Psoas muscle (tissue), 8 donors: ENCODE results near the gene METTL1. TPM values are rescaled to one million over a fixed set of nuclear protein-coding genes. Genes with fewer than 3 reads are reported as not detected.

Experiments
- ATAC-seq, 4 donors: fragments of 200-7000 bp; cut with Tn5 transposase; one replicate each; pipeline ENCODE4 v1.9.1; 2020; ENCODE audit warnings: moderate library complexity in 3 of 4, mild to moderate bottlenecking in 2 of 4
- DNase-seq, 2 donors: peaks; one replicate each; pipeline ENCODE4 v3.0.0-alpha.2; 2020
- H3K27ac ChIP-seq: fragments of 200-600 bp; one replicate; pipeline ENCODE4 v1.8.0; 2022
- H3K27me3 ChIP-seq, 3 donors: fragments of 200-600 bp in 1 of 3; one replicate each; pipeline versions ENCODE4 v1.6.1 to v1.8.0; 2013 to 2022; ENCODE audit warnings: low read length in 2 of 3, mild to moderate bottlenecking in 2 of 3, moderate library complexity in 1 of 3; ENCODE audit not compliant: insufficient read depth in 3 of 3
- H3K36me3 ChIP-seq, 2 donors: fragments of 200-600 bp in 1 of 2; one replicate each; pipeline versions ENCODE4 v1.6.1 to v1.8.0; 2013 to 2022; ENCODE audit warnings: low read depth in 1 of 2, mild to moderate bottlenecking in 1 of 2, moderate library complexity in 1 of 2; ENCODE audit not compliant: insufficient read depth in 1 of 2
- H3K4me1 ChIP-seq: fragments of 200-600 bp; one replicate; pipeline ENCODE4 v1.8.0; 2022
- H3K4me3 ChIP-seq: fragments of 200-600 bp; one replicate; pipeline ENCODE4 v1.8.0; 2022; ENCODE audit warnings: mild to moderate bottlenecking
- H3K9me3 ChIP-seq: fragments of 200-600 bp; one replicate; pipeline ENCODE4 v1.8.0; 2022
- WGBS, 3 donors: extraction: QIAGEN DNeasy Blood & Tissue Kit; methylation state at CpG; one replicate each; pipeline versions ENCODE4 v1.1.6 to v1.1.7; 2013; 5-methylcytosine and 5-hydroxymethylcytosine counted together
- intact Hi-C, 2 donors: fragments of 100-400 bp; cut with DNase I; formaldehyde crosslinking; loops; one replicate each; pipeline versions ENCODE4 v1.11.0 to v1.14.2; 2022
- polyA plus RNA-seq, 3 donors: library from polyadenylated mRNA; stranded (reverse); fragments of 200-250 nt; gene quantifications; one replicate each; pipeline ENCODE4 v1.2.3, GENCODE V29; 2013
- total RNA-seq, 4 donors: library from RNA; stranded (reverse); fragmentation: NEBNext Ultra II Directional in 2 of 4; extraction: Animal tissue kit (Norgen Biotek cat#: 25700) in 2 of 4; gene quantifications; one replicate each; pipeline versions ENCODE4 v1.2.1 to v1.2.4, GENCODE V29; 2021 to 2023
- TF ChIP-seq, protein P1 (sequence below): fragments of 200-600 bp; IDR thresholded peaks from one replicate; pipeline ENCODE4 v1.8.0; 2022; ENCODE audit warnings: antibody characterized with exemption
- donor health status: healthy with polysubstance abuse.
- donor health status: DM: no; HTN: no; CAD: no; lungs with moderate emphysema.
- donor health status: Bipolar disorder and iron deficiency.
- donor health status: healthy.
- donor health status: DM: yes; HTN: yes; CAD: no.
- donor health status: DM: no; HTN: no; CAD: no.
- donor health status: DM: no; HTN: no; CAD: no.
- donor health status: DM: yes; HTN: yes; CAD: no.

Gene METTL1
- total and polyA plus RNA-seq, 7 donors, result 18.8 to 80.9 (median 26.3) TPM

DNA sequence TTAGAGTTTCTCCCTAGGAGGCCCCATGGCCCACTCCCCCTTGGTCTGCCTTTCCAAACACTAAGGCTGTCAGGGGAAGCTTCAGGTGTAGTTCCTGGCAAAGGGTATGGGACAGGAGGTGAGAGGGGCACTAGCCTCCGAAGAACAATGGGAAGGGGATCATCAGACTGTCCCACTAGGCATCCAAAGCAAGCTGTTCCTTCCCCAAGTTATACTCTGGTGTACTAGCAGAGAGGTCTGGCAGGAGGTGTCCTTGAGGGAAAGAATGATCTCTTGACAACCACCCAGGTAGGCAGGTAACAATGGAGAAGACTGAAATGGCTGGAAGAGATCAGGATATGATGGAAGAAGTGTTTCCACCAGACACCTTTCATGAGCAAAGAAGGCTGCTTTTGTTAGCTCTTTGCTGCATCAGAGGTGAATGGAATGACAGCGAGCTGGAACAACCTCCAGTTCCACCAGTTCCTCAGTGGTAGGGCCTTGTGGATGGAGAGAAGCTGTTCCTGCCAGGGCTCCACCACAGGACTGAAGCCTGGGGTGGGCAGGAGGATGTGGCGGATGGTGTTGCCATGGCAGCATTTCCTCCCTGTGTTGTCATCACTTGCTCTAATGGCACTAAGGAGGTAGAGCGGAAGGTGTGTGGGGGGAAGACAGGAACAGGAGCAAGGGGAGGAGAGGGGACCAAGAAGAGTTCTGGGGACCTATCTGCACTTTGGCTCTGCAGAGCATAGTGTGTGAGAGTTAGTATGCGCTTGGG, 31.1 kb downstream of the METTL1 start:
- no peaks in the 10 kb centered on the region for H3K9me3 ChIP-seq
- 58 to 66% (median 66%) methylated on average over 5 of the region's 5 CpGs for WGBS, 3 donors
- intact Hi-C loops, result no loop called here
- TF ChIP-seq, protein P1, sequence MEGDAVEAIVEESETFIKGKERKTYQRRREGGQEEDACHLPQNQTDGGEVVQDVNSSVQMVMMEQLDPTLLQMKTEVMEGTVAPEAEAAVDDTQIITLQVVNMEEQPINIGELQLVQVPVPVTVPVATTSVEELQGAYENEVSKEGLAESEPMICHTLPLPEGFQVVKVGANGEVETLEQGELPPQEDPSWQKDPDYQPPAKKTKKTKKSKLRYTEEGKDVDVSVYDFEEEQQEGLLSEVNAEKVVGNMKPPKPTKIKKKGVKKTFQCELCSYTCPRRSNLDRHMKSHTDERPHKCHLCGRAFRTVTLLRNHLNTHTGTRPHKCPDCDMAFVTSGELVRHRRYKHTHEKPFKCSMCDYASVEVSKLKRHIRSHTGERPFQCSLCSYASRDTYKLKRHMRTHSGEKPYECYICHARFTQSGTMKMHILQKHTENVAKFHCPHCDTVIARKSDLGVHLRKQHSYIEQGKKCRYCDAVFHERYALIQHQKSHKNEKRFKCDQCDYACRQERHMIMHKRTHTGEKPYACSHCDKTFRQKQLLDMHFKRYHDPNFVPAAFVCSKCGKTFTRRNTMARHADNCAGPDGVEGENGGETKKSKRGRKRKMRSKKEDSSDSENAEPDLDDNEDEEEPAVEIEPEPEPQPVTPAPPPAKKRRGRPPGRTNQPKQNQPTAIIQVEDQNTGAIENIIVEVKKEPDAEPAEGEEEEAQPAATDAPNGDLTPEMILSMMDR, result no peak
- peaks cover 0 to under 1% of the 10 kb centered on the region in 2 donors for H3K36me3 ChIP-seq
- DNase-seq (no peak), ATAC-seq (no peak)
- H3K4me3 ChIP-seq, result no peak overlapping the region
- H3K27ac ChIP-seq, result peak overlapping the region; percentile 36
- peaks cover 28% of the 10 kb centered on the region for H3K4me1 ChIP-seq
- H3K27me3 ChIP-seq, result peaks cover 0 to 49% (median 23%) of the 10 kb centered on the region in 3 donors

DNA sequence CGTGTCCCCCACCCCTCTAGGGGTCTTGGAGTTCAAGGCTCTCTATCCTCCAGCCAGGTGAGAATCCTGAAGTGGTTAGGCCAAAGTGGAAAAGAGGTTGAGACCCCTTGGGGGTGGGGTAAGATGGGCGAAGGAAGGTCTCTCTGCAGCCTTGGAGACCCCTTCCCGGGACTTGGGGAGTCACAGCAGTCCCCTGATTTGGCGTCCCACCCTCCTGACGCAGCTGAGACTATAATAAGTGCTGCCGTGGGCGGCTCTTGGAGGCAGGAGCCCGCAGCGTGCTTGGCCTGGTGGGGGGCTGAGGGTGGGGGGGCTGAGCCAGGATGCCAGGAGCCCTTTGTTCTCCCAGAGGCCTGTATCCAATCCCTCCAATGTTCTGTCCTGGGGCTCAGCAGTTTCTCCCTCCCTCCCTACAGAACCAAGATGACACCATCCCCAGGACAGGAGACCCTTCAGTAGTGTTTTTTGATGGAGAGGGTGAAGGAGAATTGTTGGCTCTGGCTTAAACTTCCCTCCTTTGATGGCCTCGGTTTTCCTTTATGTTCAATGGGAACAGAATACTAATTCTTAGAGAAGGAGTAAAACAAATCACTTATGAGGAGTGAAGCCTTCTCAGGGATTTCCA, 31.9 kb downstream of the METTL1 start:
- no peak for ATAC-seq
- TF ChIP-seq, protein P1, result no peak
- Histone ChIP-seq H3K27me3 (peaks cover 0 to 57% (median 23%) of the 10 kb centered on the region in 3 donors), H3K9me3 (no peaks in the 10 kb centered on the region), H3K36me3 (no peaks in the 10 kb centered on the region), H3K4me3 (no peak overlapping the region), H3K27ac (peak overlapping the region; percentile 36), H3K4me1 (peaks cover 29% of the 10 kb centered on the region)
- 52 to 55% (median 53%) methylated on average over 9 to 10 of the region's 10 CpGs for WGBS, 3 donors
- intact Hi-C loops, result no loop called here
- DNase-seq, result no peak

DNA sequence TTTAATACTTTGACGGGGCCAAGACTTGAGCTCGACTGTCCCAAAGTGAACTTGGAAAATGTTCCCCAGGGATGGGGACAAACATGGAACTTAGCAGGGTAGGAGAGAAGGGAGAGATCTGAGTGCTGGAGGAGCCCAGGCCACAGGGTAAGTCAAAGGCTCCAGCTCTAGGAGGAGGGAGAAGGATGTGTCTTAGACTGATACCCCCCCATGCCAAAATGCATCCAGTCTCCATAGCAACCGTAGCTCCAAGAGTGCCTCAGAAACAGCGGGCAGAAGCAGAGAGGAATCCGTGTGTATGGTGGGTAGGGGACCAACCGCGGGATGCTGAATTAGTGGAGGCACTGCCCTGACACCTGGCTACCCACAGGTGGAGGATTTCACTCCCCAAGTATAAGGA, 32.5 kb downstream of the METTL1 start:
- DNase-seq (no peak), ATAC-seq (no peak)
- Histone ChIP-seq H3K36me3 (no peaks in the 10 kb centered on the region), H3K27me3 (peaks cover 0 to 59% (median 23%) of the 10 kb centered on the region in 3 donors), H3K4me1 (peaks cover 29% of the 10 kb centered on the region), H3K4me3 (no peak overlapping the region), H3K27ac (no peak overlapping the region), H3K9me3 (no peaks in the 10 kb centered on the region)
- WGBS, 3 donors, result 11 to 16% (median 11%) methylated on average over 7 of the region's 7 CpGs
- intact Hi-C loops, result no loop called here
- TF ChIP-seq, protein P1, result no peak

DNA sequence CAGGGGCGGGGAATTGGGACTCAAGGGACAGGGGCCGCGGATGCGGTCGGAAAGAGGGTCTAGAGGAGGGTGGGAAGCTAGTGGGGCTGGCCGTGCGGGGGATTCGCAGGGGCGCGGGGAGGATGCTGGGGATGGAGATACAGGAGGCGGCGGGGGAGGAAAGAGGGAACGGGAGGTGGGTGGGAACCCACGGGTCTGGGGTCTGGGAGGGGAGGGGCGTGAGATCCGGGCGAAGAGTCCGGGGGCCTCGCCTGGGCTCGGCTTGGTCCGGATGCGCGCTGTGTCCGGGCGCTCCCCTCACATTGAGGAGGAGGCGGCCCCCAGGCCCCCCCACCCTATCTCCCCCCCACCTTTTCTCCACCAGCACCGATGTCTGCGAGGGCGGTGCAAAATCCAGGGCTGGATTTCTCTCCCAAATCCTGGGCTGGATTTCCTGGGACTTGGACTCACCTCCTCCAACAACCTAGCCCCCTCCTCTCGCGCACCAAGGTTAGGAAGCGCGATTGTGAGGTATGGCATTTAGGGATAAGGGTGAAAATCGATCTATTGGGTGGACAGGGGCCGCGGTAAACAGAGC, 33.2 kb downstream of the METTL1 start, which contains the start of gene AGAP2:
Gene AGAP2 (minus strand): TSS at position 82 of the 577 bp plus-strand sequence. CDS start 496 bp downstream, outside the sequence.
- intact Hi-C loops, result no loop called here
- DNase-seq, result no peak
- WGBS, 3 donors, result 4 to 10% (median 9%) methylated on average over 13 to 36 of the region's 36 CpGs
- TF ChIP-seq, protein P1, result no peak
- Histone ChIP-seq H3K27me3 (peaks cover 0 to 66% (median 23%) of the 10 kb centered on the region in 3 donors), H3K36me3 (no peaks in the 10 kb centered on the region), H3K27ac (no peak within 1 kb of the TSS), H3K9me3 (no peaks in the 10 kb centered on the region), H3K4me1 (peaks cover 25% of the 10 kb centered on the region), H3K4me3 (peak within 1 kb of the TSS; percentile 65)
- ATAC-seq, result no peak
